Testis (tissue), 2 donors: Measurements from ENCODE around the gene HSPB8.

Source experiments
- POLR2A ChIP-seq: fragments of 450-650 bp; IDR thresholded peaks from one replicate; pipeline ENCODE4 v1.6.1; 2017; ENCODE audit warnings: antibody characterized with exemption, mild to moderate bottlenecking, moderate library complexity
- TF ChIP-seq, protein P1 (sequence below), 3 experiments: fragments of 450-650 bp in 2 of 3; fragments of 200-600 bp in 1 of 3; sonication (generic) in 1 of 3; IDR thresholded peaks; one replicate each; pipeline ENCODE4 v1.5.1; 2016 to 2019; ENCODE audit warnings: antibody characterized with exemption in 3 of 3, mild to moderate bottlenecking in 2 of 3, moderate library complexity in 1 of 3

DNA sequence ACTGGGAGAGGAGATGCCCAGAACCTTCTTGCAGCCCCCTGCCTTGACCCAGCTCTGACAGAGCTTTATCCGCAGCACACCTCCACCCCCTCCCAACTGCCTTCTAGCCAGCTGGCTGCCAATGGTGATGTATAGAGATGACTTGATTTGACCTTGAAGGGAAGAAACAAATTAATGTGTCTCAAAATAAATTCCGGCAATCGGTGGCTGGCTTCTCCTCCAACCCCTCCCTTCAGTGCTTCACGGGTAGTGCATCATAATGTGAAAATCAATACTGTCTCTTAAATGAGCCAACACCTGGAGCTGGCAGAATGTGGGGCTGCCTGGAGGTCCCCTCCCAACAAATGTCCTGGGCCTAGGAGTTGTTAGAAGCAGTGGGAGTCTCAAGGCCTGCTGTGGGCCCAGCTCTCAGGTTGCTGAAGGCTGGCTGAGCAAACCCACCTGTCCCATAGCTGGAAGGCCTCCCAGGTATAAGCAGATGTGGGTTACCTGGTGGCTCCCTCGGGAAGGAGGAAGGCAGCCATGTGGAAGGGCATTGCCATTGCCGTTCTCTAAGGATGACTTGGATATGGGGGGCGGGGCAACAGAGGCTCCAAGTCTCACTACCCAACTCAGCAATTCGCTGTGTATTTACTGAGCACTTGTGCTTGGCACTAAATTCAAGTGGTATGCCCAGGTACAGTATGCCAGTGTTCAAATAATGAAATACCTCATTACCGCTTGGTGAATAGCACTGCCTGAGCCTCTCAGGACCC lies 23.2 kb downstream of the HSPB8 start:
- TF ChIP-seq, protein P1, sequence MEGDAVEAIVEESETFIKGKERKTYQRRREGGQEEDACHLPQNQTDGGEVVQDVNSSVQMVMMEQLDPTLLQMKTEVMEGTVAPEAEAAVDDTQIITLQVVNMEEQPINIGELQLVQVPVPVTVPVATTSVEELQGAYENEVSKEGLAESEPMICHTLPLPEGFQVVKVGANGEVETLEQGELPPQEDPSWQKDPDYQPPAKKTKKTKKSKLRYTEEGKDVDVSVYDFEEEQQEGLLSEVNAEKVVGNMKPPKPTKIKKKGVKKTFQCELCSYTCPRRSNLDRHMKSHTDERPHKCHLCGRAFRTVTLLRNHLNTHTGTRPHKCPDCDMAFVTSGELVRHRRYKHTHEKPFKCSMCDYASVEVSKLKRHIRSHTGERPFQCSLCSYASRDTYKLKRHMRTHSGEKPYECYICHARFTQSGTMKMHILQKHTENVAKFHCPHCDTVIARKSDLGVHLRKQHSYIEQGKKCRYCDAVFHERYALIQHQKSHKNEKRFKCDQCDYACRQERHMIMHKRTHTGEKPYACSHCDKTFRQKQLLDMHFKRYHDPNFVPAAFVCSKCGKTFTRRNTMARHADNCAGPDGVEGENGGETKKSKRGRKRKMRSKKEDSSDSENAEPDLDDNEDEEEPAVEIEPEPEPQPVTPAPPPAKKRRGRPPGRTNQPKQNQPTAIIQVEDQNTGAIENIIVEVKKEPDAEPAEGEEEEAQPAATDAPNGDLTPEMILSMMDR (IDR thresholded peaks at IDR 0.05), result no peak
- TF ChIP-seq POLR2A, result no peak
